ENCODE measurements around the gene MAML3.

DNA sequence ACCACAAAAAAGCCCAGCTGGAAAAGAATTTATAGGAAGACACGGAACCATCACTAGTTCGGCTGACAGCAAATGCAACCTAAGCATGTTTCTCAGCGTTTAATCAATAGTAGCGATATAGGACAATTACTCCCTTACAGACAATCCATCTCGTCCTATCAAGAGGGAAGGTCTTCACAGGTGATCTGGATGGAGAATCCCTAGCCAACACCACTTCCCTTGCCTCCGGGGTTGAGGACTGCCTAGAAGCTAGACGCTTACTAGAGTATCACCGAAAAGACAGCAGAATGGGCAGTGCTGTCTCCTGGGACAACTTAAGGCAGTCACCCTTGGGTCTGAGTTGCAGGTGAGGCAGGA, 32.1 kb upstream of the MAML3 start:
- TF ChIP-seq, protein P1, sequence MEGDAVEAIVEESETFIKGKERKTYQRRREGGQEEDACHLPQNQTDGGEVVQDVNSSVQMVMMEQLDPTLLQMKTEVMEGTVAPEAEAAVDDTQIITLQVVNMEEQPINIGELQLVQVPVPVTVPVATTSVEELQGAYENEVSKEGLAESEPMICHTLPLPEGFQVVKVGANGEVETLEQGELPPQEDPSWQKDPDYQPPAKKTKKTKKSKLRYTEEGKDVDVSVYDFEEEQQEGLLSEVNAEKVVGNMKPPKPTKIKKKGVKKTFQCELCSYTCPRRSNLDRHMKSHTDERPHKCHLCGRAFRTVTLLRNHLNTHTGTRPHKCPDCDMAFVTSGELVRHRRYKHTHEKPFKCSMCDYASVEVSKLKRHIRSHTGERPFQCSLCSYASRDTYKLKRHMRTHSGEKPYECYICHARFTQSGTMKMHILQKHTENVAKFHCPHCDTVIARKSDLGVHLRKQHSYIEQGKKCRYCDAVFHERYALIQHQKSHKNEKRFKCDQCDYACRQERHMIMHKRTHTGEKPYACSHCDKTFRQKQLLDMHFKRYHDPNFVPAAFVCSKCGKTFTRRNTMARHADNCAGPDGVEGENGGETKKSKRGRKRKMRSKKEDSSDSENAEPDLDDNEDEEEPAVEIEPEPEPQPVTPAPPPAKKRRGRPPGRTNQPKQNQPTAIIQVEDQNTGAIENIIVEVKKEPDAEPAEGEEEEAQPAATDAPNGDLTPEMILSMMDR (optimal IDR thresholded peaks at IDR 0.05 in 1 of 3, IDR thresholded peaks at IDR 0.05 in 1 of 3, conservative IDR thresholded peaks at IDR 0.05 in 1 of 3; ENCODE audit: extremely low read depth in 1 of 3, insufficient read depth in 2 of 3, low read length in 3 of 3): no peak
- no peak for TF ChIP-seq EZH2 (IDR thresholded peaks at IDR 0.05; ENCODE audit: low read length)
